Measurements from ENCODE around the gene PRM3.

- TF ChIP-seq POLR2A (IDR thresholded peaks at IDR 0.05; ENCODE audit: extremely low read depth, insufficient read length) (no peak), CTCF (IDR thresholded peaks at IDR 0.05; ENCODE audit: low read depth, low read length) (no peak), MYC (IDR thresholded peaks at IDR 0.05; ENCODE audit: low read depth, low read length) (no peak)
Observed at GRCh38 chr16:11224894-11225676, 48.3 kb downstream of the PRM3 start.
